DMS114 treated with DMSO at 0.1 percent for 48 hours (cell line): ENCODE measurements around the gene ROR2.

Source experiments
- DNase-seq: peaks from one replicate; lab custom pipeline; 2025; ENCODE audit not compliant: unreplicated experiment; lab: John Stamatoyannopoulos, UW

ROR2 gene

GRCh38 chr9:91948597-91949391 is 1.2 kb downstream of the ROR2 start:
- DNase-seq, result no peak

DNA sequence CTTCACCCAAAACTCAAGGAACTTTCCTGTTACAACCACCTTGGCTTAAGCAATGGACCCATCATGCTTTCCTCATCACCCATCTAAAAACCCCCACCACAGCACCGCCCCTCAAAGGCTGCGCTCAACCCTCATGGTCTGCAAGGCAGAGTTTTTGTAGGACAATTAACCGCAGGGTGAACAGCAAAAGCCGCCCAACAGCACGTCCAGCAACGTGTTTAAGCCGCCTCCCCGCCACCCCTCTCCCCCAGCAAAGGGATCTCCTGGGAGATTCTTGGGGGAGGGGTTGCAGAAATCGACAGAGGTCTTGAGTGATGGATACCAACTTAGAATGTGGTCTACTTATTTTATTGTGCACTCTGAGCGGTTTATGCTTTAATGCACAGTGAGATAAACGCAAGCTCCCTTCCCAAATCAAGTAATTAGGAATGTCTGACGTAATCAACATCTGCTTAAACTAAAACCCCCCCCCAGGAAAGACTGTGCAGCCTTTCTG is 1.9 kb downstream of the ROR2 start:
- DNase-seq, result no peak

GRCh38 chr9:91946653-91947488 is 3.2 kb downstream of the ROR2 start:
- DNase-seq, result no peak

- DNase-seq, result no peak
These were observed 3.8 kb downstream of the ROR2 start for GRCh38 chr9:91946196-91946595.

- DNase-seq, result no peak
These were observed 4.5 kb downstream of the ROR2 start for GRCh38 chr9:91945277-91946085.

- no peak for DNase-seq
These were observed 5.3 kb downstream of the ROR2 start for GRCh38 chr9:91944711-91945110.

DNA sequence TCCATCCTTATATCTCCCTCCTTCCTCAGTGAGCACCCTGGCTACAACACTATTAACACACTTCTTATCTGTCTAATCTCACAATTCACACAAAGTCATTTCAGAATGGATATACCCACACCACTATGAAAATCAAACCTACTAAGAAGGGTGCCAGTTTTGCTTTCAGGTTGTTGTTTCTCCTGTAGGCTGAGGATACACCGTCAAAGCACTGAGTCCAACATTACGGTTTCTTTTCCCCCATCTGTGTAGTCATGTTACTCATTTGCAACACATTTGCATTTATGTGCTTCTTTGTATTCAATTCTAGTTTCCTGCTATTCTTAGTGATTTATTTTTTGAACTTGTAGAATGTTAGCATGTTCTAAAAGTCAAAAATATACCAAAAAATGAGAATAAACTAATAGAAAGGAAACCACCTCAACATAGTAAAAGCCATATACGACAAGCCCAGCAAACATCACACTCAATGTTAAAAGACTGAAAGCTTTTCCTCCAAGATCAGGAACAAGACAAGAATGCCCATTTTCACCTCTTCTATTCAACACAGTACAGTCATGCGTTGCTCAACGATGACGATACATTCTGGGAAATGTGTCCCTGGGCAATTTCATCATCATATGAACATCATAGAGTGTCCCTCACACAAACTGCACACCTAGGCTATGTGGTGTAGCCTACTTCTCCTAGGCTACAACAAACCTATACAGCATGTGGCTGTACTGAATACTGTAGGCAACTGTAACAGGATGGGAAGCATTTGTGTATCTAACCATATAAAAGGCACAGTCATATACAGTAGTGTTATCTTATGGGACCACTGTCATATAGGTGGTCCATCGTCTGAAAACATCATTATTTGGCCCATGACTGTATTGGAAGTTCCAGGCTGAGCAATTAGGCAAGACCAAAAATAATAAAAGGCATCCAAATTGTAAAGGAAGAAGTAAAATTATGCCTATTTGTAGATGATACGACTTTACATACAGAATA is 6.3 kb downstream of the ROR2 start:
- DNase-seq, result no peak

- no peak for DNase-seq
These were observed 7.8 kb downstream of the ROR2 start for GRCh38 chr9:91942201-91942600.

DNA sequence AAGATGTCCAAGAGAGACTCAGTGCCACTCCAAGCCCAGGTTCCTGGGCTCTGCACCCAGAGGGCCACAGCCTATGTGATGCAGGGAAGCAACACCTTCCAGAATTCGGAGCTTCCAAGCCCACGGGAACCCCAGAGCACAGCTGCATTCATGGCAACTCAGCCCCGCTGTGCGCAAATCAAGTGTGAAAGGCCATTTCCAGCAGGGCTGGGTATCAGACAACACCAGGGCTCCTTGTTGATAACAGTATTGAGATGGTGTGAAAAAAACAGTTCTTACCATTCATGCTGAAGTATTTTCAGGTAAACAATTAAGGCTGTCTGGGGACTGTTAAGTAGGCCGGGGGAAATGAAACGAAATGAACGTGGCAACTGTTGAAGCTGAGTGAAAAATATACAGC is 10.1 kb downstream of the ROR2 start:
- DNase-seq, result no peak

DNA sequence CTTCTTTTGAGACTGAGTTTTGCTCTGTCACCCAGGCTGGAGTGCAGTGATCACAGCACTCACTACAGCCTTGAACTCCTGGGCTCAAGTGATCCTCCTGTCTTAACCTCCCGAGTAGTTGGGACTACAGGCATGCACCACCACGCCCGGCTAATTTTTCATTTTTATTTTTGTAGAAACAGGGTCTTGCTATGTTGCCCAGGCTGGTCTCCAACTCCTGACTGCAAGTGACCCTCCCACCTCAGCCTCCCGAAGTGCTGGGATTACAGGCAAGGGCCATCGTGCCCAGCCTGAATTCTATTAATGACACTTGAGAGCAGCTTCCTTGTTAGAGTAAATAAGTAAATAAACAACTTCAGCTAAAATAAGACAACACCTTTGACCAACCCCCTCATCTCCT is 12.3 kb downstream of the ROR2 start:
- no peak for DNase-seq

DNA sequence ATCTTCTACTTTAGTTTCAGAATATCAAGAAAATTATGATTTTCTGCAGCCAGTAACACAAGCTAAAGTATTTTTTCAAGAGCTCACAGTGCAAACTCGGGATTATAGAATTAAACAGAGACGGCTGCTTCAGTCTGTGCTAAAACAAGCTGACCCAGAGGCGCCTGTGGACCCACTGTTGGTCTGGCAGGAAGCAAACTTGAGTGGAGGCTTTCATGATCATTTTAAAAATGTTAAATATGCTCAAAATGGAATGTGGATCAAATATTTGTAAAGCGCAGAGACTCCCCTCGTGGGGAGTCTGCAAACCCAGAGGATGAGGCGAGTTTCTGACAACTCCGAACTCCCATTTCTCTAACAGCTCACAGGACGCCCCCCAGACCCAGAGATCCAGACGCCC is 13.0 kb downstream of the ROR2 start:
- no peak for DNase-seq

DNA sequence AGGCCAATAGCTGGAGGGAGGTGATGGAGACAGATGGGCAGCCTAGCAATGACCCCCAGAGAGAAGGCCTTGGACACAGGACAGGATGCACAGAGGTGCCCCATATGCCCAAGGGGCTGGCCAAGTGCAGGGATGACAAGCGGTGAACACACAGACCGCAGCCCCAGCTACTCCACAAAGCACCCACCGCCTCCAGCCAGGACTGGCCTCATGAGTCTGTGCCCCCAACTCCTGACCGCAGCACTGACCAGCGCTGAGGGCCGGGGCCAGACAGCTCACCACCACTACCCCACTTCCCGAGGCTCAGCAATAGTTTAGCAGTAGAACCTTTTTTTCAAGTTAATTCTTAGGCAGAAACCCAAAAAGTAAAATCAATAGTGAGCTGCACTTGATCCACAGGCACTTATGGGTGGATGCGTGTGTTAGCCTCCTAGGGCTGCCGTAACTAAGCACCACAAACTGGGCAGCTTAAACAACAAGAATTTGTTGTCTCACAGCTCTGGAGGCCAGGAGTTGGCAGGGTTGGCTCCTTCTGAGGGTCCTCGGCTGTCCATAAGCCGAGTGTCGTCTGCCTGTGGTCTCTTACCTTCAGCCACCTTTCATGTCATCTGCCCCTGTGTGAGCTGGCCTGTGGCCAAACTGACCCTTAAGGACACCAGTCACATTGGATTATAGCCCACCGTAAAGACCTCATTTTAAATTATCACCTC is 14.1 kb downstream of the ROR2 start:
- DNase-seq, result no peak

- DNase-seq, result no peak
These were observed 14.8 kb downstream of the ROR2 start for GRCh38 chr9:91935066-91935749.

DNA sequence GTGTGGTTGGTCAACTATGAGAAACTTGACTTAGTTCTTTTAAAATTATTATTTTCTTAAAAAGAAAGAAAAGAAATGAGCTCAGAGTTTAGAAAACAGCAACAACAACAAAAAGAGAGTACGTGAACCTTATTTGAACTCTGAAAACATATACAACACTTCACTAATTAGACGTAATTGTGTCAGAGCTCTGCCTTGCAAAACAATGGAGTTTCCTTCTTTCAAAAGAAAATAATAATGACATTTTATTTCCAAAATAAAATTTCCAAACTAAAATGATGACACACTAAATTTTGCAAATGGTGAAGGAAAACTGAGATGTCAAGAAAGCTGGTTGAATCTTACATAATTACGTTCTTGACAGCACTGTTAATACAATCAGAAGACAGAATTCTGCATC is 15.4 kb downstream of the ROR2 start:
- no peak for DNase-seq

DNA sequence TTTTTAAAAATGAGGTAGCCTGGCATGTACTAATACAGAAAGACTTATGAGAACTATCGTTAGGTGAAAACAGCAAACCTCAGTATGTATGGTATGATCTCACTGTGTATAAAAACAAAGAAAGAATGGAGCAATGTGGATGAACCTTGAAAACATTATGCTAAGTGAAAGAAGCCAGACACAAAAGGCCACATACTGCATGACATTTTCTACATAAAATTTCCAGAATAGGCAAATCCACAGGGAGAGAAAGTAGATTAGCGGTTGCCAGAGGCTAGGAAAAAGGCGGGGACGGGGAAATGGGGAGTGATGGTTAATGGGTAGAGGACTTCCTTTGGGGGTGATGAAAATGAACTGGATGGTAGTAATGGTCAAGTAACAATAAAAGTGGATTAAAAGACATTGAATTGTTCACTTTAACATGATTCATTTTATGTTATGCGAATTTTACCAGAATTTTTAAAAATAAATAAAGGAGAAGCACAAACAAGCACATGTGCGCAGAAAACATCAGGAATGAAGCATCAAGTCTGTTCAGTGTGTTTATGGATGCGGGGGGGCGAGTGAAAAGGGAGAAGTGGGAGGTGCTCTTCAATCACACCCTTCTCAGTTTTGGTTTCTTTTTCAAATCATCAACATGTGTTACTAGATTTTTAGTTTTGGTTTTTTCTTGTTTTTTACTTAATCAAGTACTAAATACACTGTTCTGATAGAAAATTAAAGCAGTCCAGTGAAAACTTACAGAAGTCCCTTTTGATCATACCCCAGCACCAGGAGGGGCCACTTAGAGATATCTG is 16.3 kb downstream of the ROR2 start:
- no peak for DNase-seq

GRCh38 chr9:91930475-91930874 is 19.6 kb downstream of the ROR2 start:
- DNase-seq, result no peak

DNA sequence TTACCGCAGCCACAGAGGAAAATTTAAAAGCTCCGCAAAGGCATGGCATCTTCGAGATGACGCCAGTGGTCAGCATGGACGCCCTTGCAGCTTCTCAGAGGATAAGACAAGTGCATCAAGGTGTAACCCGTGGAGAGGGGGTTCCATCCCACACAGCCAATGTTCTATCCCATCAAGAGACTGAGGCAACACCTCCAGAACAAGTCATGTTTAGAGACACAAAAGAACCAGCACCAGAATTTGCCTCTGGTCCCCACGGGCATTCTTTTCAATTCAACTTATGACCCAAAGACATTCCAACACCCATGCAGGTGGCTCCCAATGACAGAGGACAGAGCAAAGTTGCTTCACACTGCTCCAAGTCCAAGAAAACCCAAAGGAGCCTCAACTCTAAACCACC is 20.7 kb downstream of the ROR2 start:
- no peak for DNase-seq

DNA sequence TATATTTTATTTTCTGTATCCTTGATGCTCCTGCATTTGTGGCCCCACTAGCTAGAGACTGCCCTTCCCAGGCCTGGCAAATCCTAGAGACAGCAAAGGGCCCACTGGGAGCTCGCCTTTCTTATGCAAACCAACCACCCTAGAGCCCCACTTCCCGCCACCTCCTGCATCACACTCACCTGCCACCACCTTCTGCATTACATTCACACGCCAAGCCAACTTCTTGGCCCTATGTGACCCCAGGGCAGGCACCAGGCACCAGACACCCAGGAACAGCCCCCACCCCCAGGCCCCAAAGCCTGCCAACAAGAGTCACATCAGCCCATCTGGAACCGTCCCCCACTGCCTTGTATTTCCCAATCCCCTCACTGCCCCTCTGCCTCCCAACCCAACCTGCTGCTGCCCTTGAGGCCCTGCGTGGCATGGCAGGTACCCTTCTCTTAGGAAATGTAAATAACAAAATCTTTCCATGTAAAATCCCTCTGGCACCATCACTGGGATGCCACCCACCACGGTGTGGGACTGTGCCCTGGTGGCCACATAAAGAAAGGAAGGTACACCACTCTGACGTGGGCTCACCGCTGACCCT is 22.0 kb downstream of the ROR2 start:
- no peak for DNase-seq
